Stimulated activated CD4-positive, alpha-beta T cell treated with anti-CD3 and anti-CD28 coated beads, Interleukin-12 subunit alpha, Interleukin-12 subunit beta, amount 100 ng/mL, for 4 hours (primary cell): Measurements from ENCODE around the gene CRYBG2.
A peak's percentile ranks its signal among the peaks of the same experiment; 100 is the strongest.
"Not testable (repeated sequence)": the region's sequence is repeated elsewhere in the genome, so short reads cannot be mapped to it uniquely, and the experiment has no call there.

ENCODE experiments used
- DNase-seq: peaks from one replicate; pipeline ENCODE4 v3.0.0-alpha.2; 2020

CRYBG2 gene

GRCh38 chr1:26349877-26350244 is 4.1 kb downstream of the CRYBG2 start:
- DNase-seq, result no peak

GRCh38 chr1:26349188-26349876 is 4.6 kb downstream of the CRYBG2 start:
- no peak for DNase-seq

- no peak for DNase-seq
Measured at GRCh38 chr1:26346274-26347033, 7.5 kb downstream of the CRYBG2 start.

- no peak for DNase-seq
Measured at GRCh38 chr1:26345718-26346117, 8.2 kb downstream of the CRYBG2 start.

- no peak for DNase-seq
Measured at GRCh38 chr1:26344147-26344920, 9.6 kb downstream of the CRYBG2 start.

- no peak for DNase-seq
Measured at GRCh38 chr1:26340047-26340481, 13.9 kb downstream of the CRYBG2 start.

- DNase-seq, result no peak
Measured at GRCh38 chr1:26338670-26339069, 15.3 kb downstream of the CRYBG2 start.

GRCh38 chr1:26337625-26338024 is 16.3 kb downstream of the CRYBG2 start:
- no peak for DNase-seq

GRCh38 chr1:26337206-26337535 is 16.8 kb downstream of the CRYBG2 start:
- no peak for DNase-seq

GRCh38 chr1:26336477-26337205 is 17.3 kb downstream of the CRYBG2 start:
- peak; percentile 86 for DNase-seq

- no peak for DNase-seq
Measured at GRCh38 chr1:26335774-26336476, 18.0 kb downstream of the CRYBG2 start.

GRCh38 chr1:26333312-26333711 is 20.6 kb downstream of the CRYBG2 start:
- DNase-seq, result not testable (repeated sequence)

- DNase-seq, result no peak
Measured at GRCh38 chr1:26330276-26330675, 23.7 kb downstream of the CRYBG2 start.

- not testable (repeated sequence) for DNase-seq
Measured at GRCh38 chr1:26329380-26329779, 24.6 kb downstream of the CRYBG2 start.

- no peak for DNase-seq
Measured at GRCh38 chr1:26328597-26328996, 25.3 kb downstream of the CRYBG2 start.

- no peak for DNase-seq
Measured at GRCh38 chr1:26327956-26328362, 26.0 kb downstream of the CRYBG2 start.

GRCh38 chr1:26324550-26324949 is 29.4 kb downstream of the CRYBG2 start:
- no peak for DNase-seq

- DNase-seq, result no peak
Measured at GRCh38 chr1:26323382-26323781, 30.5 kb downstream of the CRYBG2 start.

- DNase-seq, result no peak
Measured at GRCh38 chr1:26322042-26322331, 31.9 kb downstream of the CRYBG2 start.

GRCh38 chr1:26321315-26322041 is 32.5 kb downstream of the CRYBG2 start:
- DNase-seq, result peak; percentile 97

- no peak for DNase-seq
Measured at GRCh38 chr1:26320896-26321295, 33.0 kb downstream of the CRYBG2 start.
